CD14-positive monocyte (primary cell): Measurements from ENCODE around the gene CANX. TPM values are rescaled to one million over a fixed set of nuclear protein-coding genes. Genes with fewer than 3 reads are reported as not detected.
"Not testable (repeated sequence)": the region's sequence is repeated elsewhere in the genome, so short reads cannot be mapped to it uniquely, and the experiment has no call there.

Experiments used
- DNase-seq, 3 donors: peaks; one replicate each; pipeline ENCODE4 v3.0.0-alpha.2; 2011 to 2022
- H2AFZ ChIP-seq: 2 replicates; pipeline ENCODE4 v1.6.0; 2012; ENCODE audit warnings: mild to moderate bottlenecking, low read depth, low read length, inconsistent platforms; ENCODE audit not compliant: insufficient read depth, poor library complexity, severe bottlenecking
- H3K27ac ChIP-seq, 2 donors: 1 replicate in 1 of 2; 2 replicates in 1 of 2; pipeline ENCODE4 v1.5.1; 2012 to 2013; ENCODE audit warnings: low read length in 2 of 2, control low read depth in 1 of 2, inconsistent platforms in 1 of 2, low read depth in 1 of 2, mild to moderate bottlenecking in 1 of 2
- H3K27me3 ChIP-seq, 2 donors: one replicate each; pipeline versions ENCODE4 v1.6.0 to v1.6.1; 2011 to 2013; ENCODE audit warnings: low read length in 2 of 2; ENCODE audit not compliant: control insufficient read depth in 2 of 2, insufficient read depth in 2 of 2
- H3K36me3 ChIP-seq, 2 donors: replicated peaks in 1 of 2; 1 replicate in 1 of 2; 2 replicates in 1 of 2; pipeline versions ENCODE4 v1.5.1 to v1.6.1; 2012 to 2013; ENCODE audit warnings: low read length in 2 of 2, control low read depth in 1 of 2, inconsistent platforms in 1 of 2, mild to moderate bottlenecking in 1 of 2; ENCODE audit not compliant: insufficient read depth in 2 of 2, control insufficient read depth in 1 of 2
- H3K4me1 ChIP-seq, 2 donors: 1 replicate in 1 of 2; 2 replicates in 1 of 2; pipeline versions ENCODE4 v1.5.1 to v1.6.1; 2012 to 2013; ENCODE audit warnings: low read length in 2 of 2, control low read depth in 1 of 2, inconsistent platforms in 1 of 2, mild to moderate bottlenecking in 1 of 2, moderate library complexity in 1 of 2; ENCODE audit not compliant: insufficient read depth in 2 of 2, control insufficient read depth in 1 of 2
- H3K4me2 ChIP-seq: replicated peaks from 2 replicates; pipeline ENCODE3; 2012; ENCODE audit warnings: low read length, moderate library complexity, mild to moderate bottlenecking; ENCODE audit not compliant: poor library complexity, severe bottlenecking; ENCODE audit errors: extremely low read depth
- H3K4me3 ChIP-seq, 3 experiments: fragments of 200-600 bp in 1 of 3; sonication (generic) in 1 of 3; replicated peaks in 1 of 3; 1 replicate in 2 of 3; 2 replicates in 1 of 3; pipeline ENCODE4 v1.5.1; 2011 to 2013; ENCODE audit warnings: low read length in 3 of 3, mild to moderate bottlenecking in 3 of 3, control low read depth in 2 of 3, low read depth in 2 of 3, inconsistent platforms in 1 of 3, moderate library complexity in 1 of 3
- H3K79me2 ChIP-seq: 2 replicates; pipeline ENCODE4 v1.6.0; 2012; ENCODE audit warnings: mild to moderate bottlenecking, control low read depth, inconsistent platforms, low read length, moderate library complexity; ENCODE audit not compliant: insufficient read depth
- H3K9ac ChIP-seq: 2 replicates; pipeline ENCODE4 v1.6.0; 2017; ENCODE audit warnings: low read length, mild to moderate bottlenecking; ENCODE audit not compliant: insufficient read depth, poor library complexity, severe bottlenecking
- H3K9me3 ChIP-seq, 2 donors: replicated peaks in 1 of 2; 1 replicate in 1 of 2; 2 replicates in 1 of 2; pipeline versions ENCODE4 v1.5.1 to v1.6.1; 2012 to 2013; ENCODE audit warnings: low read length in 2 of 2, control low read depth in 1 of 2; ENCODE audit not compliant: control insufficient read depth in 1 of 2, insufficient read depth in 1 of 2
- H4K20me1 ChIP-seq: 2 replicates; pipeline ENCODE4 v1.6.0; 2012; ENCODE audit warnings: mild to moderate bottlenecking, low read length, control low read depth, moderate library complexity; ENCODE audit not compliant: insufficient read depth
- H3K27ac Mint-ChIP-seq, 7 donors: one replicate each; pipeline ENCODE4 v1.8.0; 2020; ENCODE audit warnings: mild to moderate bottlenecking in 7 of 7, mixed read lengths in 7 of 7, moderate library complexity in 6 of 7, inconsistent platforms in 2 of 7
- H3K27me3 Mint-ChIP-seq, 3 donors: one replicate each; pipeline ENCODE4 v1.8.0; 2021 to 2022; ENCODE audit warnings: low read depth in 3 of 3, mild to moderate bottlenecking in 3 of 3, mixed read lengths in 3 of 3, moderate library complexity in 3 of 3, inconsistent platforms in 1 of 3
- H3K36me3 Mint-ChIP-seq, 2 donors: one replicate each; pipeline ENCODE4 v1.8.0; 2020; ENCODE audit warnings: mixed read lengths in 2 of 2, inconsistent platforms in 1 of 2, mild to moderate bottlenecking in 1 of 2
- H3K4me1 Mint-ChIP-seq: one replicate; pipeline ENCODE4 v1.8.0; 2020; ENCODE audit warnings: mild to moderate bottlenecking, mixed read lengths
- H3K4me3 Mint-ChIP-seq, 2 donors: one replicate each; pipeline ENCODE4 v1.8.0; 2020; ENCODE audit warnings: mild to moderate bottlenecking in 2 of 2, mixed read lengths in 2 of 2, moderate library complexity in 1 of 2
- H3K9me3 Mint-ChIP-seq, 7 donors: one replicate each; pipeline ENCODE4 v1.8.0; 2020 to 2022; ENCODE audit warnings: mixed read lengths in 7 of 7, mild to moderate bottlenecking in 6 of 7, moderate library complexity in 6 of 7, inconsistent platforms in 2 of 7
- WGBS: methylation state at CpG from one replicate; pipeline ENCODE4 v1.1.5; 2013; ENCODE audit warnings: missing lambda C conversion rate; ENCODE audit not compliant: insufficient coverage; 5-methylcytosine and 5-hydroxymethylcytosine counted together
- intact Hi-C, 2 donors: fragments of 100-400 bp; cut with micrococcal nuclease; formaldehyde crosslinking; loops; one replicate each; pipeline versions ENCODE4 v1.15.0 to v1.15.1; 2023
- polyA minus RNA-seq: library from RNA; depleted of rRNA, polyadenylated mRNA; stranded (reverse); fragments of >200 nt; gene quantifications from 2 replicates; pipeline ENCODE4 v1.2.3, GENCODE V29; 2012
- polyA plus RNA-seq, 3 donors: library from polyadenylated mRNA; depleted of rRNA in 1 of 3; unstranded in 2 of 3; stranded (reverse) in 1 of 3; fragments of 300-500 nt in 2 of 3; fragments of >200 nt in 1 of 3; fragmentation: Illumina TruSeq in 2 of 3; gene quantifications; 1 replicate in 2 of 3; 2 replicates in 1 of 3; pipeline ENCODE4 v1.2.3, GENCODE V29; 2012 to 2021
- total RNA-seq, 12 experiments: library from RNA in 1 of 12; stranded (reverse) in 1 of 12; fragments of 120-200 nt in 1 of 12; gene quantifications; one replicate each; pipeline ENCODE4 v1.2.4 and lab custom pipeline; 2013 to 2026; ENCODE audit warnings: mixed read lengths in 6 of 12, inconsistent platforms in 1 of 12
- TF ChIP-seq, protein P1 (sequence below): fragments of 200-600 bp; IDR thresholded peaks from one replicate; pipeline ENCODE4 v1.8.0; 2022; ENCODE audit warnings: antibody characterized with exemption, mild to moderate bottlenecking

CANX gene
- total RNA-seq (2013): 356 TPM
- 100 to 1,000 TPM in 2 of 3 donors, 10 to 100 TPM in 1; 78.1 to 368 (median 259) TPM for polyA plus RNA-seq
- 117 and 283 TPM in 2 replicates for polyA minus RNA-seq
- total RNA-seq (lab: John Stamatoyannopoulos, UW): 469 to 1,189 (median 943) reads per million in 11 experiments

- H2AFZ ChIP-seq: peak within 1 kb of the TSS; percentile 89
- H3K4me3 Mint-ChIP-seq: peak within 1 kb of the TSS; percentile 94 to 97
- peak within 1 kb of the TSS; percentile 100 for H3K9ac ChIP-seq
- peak within 1 kb of the TSS; percentile 83 for H3K4me2 ChIP-seq
- H3K36me3 ChIP-seq: peaks cover 5 to 11% of the 10 kb centered on the region in 2 donors
- under 1% methylated on average over 55 of the region's 58 CpGs for WGBS
- peak within 1 kb of the TSS; percentile 99 for H3K27ac ChIP-seq
- H3K4me3 ChIP-seq: peak within 1 kb of the TSS; percentile 81 to 96 (median 91)
- TF ChIP-seq, protein P1, sequence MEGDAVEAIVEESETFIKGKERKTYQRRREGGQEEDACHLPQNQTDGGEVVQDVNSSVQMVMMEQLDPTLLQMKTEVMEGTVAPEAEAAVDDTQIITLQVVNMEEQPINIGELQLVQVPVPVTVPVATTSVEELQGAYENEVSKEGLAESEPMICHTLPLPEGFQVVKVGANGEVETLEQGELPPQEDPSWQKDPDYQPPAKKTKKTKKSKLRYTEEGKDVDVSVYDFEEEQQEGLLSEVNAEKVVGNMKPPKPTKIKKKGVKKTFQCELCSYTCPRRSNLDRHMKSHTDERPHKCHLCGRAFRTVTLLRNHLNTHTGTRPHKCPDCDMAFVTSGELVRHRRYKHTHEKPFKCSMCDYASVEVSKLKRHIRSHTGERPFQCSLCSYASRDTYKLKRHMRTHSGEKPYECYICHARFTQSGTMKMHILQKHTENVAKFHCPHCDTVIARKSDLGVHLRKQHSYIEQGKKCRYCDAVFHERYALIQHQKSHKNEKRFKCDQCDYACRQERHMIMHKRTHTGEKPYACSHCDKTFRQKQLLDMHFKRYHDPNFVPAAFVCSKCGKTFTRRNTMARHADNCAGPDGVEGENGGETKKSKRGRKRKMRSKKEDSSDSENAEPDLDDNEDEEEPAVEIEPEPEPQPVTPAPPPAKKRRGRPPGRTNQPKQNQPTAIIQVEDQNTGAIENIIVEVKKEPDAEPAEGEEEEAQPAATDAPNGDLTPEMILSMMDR: no peak
- H3K4me1 ChIP-seq: peaks cover 50 to 70% of the 10 kb centered on the region in 2 donors
- no peaks in the 10 kb centered on the region for H3K27me3 ChIP-seq
- peaks cover 0 to 2% (median 0%) of the 10 kb centered on the region in 3 donors for H3K27me3 Mint-ChIP-seq
- peaks cover 5 to 23% of the 10 kb centered on the region in 2 donors for H3K36me3 Mint-ChIP-seq
- H3K9me3 ChIP-seq: no peaks in the 10 kb centered on the region
- H3K27ac Mint-ChIP-seq: peak within 1 kb of the TSS; percentile 96 to 100 (median 100)
- peaks cover 63% of the 10 kb centered on the region for H3K79me2 ChIP-seq
- H4K20me1 ChIP-seq: peaks cover 40% of the 10 kb centered on the region
- no peak for DNase-seq
- H3K9me3 Mint-ChIP-seq: no peaks in the 10 kb centered on the region
- peaks cover 57% of the 10 kb centered on the region for H3K4me1 Mint-ChIP-seq
- intact Hi-C loops: loop anchor here (1.0 to 10.0 kb wide), 4 partner anchors 20 to 120 kb away; partner anchors contain the start of genes MAML1 (in 2 of the 2) and HNRNPH1 (in 1 of the 2)
These were observed at the start of gene CANX for GRCh38 chr5:179698935-179699615. CANX (plus strand) TSS chr5:179698967; CDS start chr5:179705682, 6,715 bp downstream.

- H3K4me3 ChIP-seq, H3K4me1 Mint-ChIP-seq, H3K36me3 Mint-ChIP-seq, H3K79me2 ChIP-seq, intact Hi-C loops, H3K4me2 ChIP-seq, H3K9ac ChIP-seq, H2AFZ ChIP-seq, H3K9me3 ChIP-seq, H3K27ac ChIP-seq, H4K20me1 ChIP-seq, H3K36me3 ChIP-seq, H3K4me1 ChIP-seq, H3K9me3 Mint-ChIP-seq, H3K4me3 Mint-ChIP-seq, DNase-seq, H3K27me3 ChIP-seq, H3K27ac Mint-ChIP-seq: not testable (repeated sequence)
- peaks cover 2 to 11% (median 4%) of the 10 kb centered on the region in 3 donors for H3K27me3 Mint-ChIP-seq
- 100% methylated on average over 3 of the region's 10 CpGs for WGBS
These were observed 49.5 kb upstream of the CANX start for GRCh38 chr5:179649166-179649703.

DNA sequence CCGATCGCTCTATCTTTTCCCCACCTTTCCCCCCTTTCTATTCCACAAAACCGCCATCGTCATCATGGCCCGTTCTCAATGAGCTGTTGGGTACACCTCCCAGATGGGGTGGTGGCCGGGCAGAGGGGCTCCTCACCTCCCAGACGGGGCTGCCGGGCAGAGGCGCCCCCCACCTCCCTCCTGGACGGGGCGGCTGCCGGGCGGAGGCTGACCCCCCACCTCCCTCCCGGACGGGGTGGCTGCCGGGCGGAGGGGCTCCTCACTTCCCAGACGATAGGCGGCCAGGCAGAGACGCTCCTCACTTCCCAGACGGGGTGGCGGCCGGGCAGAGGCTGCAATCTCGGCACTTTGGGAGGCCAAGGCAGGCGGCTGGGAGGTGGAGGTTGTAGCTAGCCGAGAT, 48.5 kb upstream of the CANX start:
- H3K36me3 Mint-ChIP-seq: not testable (repeated sequence)

More for the DNA sequence above, 48.5 kb upstream of the CANX start:
- H3K9me3 Mint-ChIP-seq, H3K9ac ChIP-seq, H3K4me1 Mint-ChIP-seq, H3K27me3 ChIP-seq, DNase-seq, H3K4me3 Mint-ChIP-seq, H3K4me2 ChIP-seq, H3K9me3 ChIP-seq, H3K4me3 ChIP-seq, H3K36me3 ChIP-seq, intact Hi-C loops, H3K27ac ChIP-seq, H3K27ac Mint-ChIP-seq, H2AFZ ChIP-seq, H4K20me1 ChIP-seq, H3K27me3 Mint-ChIP-seq, H3K79me2 ChIP-seq, H3K4me1 ChIP-seq: not testable (repeated sequence)
- 96% methylated on average over 4 of the region's 26 CpGs for WGBS
